HEK293T (cell line): ENCODE data around the gene IMMT.

Experiments used
- CTCF ChIA-PET: fragments of 350-600 bp; formaldehyde crosslinking; extraction: SDS; loops from one replicate; lab custom pipeline; 2021; ENCODE audit warnings: antibody characterized with exemption, inconsistent platforms; lab: Yijun Ruan, JAX
- POLR2A ChIA-PET: fragments of 350-600 bp; formaldehyde crosslinking; extraction: SDS; loops from one replicate; lab custom pipeline; 2020; ENCODE audit warnings: antibody characterized with exemption, inconsistent platforms; lab: Yijun Ruan, JAX
- DNase-seq: peaks from one replicate; pipeline ENCODE4 v3.0.0; 2012; ENCODE audit warnings: mixed read lengths; ENCODE audit errors: extremely low spot score
- ARNT ChIP-seq: fragments of 450-650 bp; IDR thresholded peaks from 2 replicates; pipeline ENCODE4 v1.6.1; 2017; ENCODE audit warnings: mild to moderate bottlenecking
- BHLHE40 ChIP-seq: fragments of 450-650 bp; IDR thresholded peaks from 2 replicates; pipeline ENCODE4 v1.6.1; 2016; ENCODE audit warnings: mild to moderate bottlenecking, moderate library complexity, borderline replicate concordance
- CTBP1 ChIP-seq: fragments of 450-650 bp; IDR thresholded peaks from 2 replicates; pipeline ENCODE4 v1.6.1; 2016; ENCODE audit warnings: borderline replicate concordance
- ELF4 ChIP-seq: fragments of 450-650 bp; IDR thresholded peaks from 2 replicates; pipeline ENCODE4 v1.6.1; 2017; ENCODE audit warnings: antibody characterized with exemption
- FOXA1 ChIP-seq: fragments of 450-650 bp; IDR thresholded peaks from 2 replicates; pipeline ENCODE4 v1.6.1; 2016; ENCODE audit warnings: mild to moderate bottlenecking
- FOXK2 ChIP-seq: fragments of 450-650 bp; IDR thresholded peaks from 2 replicates; pipeline ENCODE4 v1.6.1; 2016; ENCODE audit warnings: mild to moderate bottlenecking
- FOXM1 ChIP-seq: fragments of 450-650 bp; IDR thresholded peaks from 2 replicates; pipeline ENCODE4 v1.6.1; 2017; ENCODE audit warnings: mild to moderate bottlenecking, borderline replicate concordance
- HDGF ChIP-seq: fragments of 450-650 bp; IDR thresholded peaks from 2 replicates; pipeline ENCODE4 v1.6.1; 2017; ENCODE audit warnings: antibody characterized with exemption, borderline replicate concordance
- L3MBTL2 ChIP-seq: fragments of 450-650 bp; conservative IDR thresholded peaks from 2 replicates; pipeline ENCODE4 v1.6.1; 2016; ENCODE audit warnings: mild to moderate bottlenecking
- LEF1 ChIP-seq: fragments of 450-650 bp; IDR thresholded peaks from 2 replicates; pipeline ENCODE4 v1.6.1; 2017; ENCODE audit warnings: mild to moderate bottlenecking, borderline replicate concordance
- NFRKB ChIP-seq: fragments of 450-650 bp; IDR thresholded peaks from 2 replicates; pipeline ENCODE4 v1.6.1; 2016; ENCODE audit warnings: mild to moderate bottlenecking, moderate library complexity
- SP1 ChIP-seq: fragments of 450-650 bp; IDR thresholded peaks from 2 replicates; pipeline ENCODE4 v1.6.1; 2017
- SUZ12 ChIP-seq: fragments of 450-650 bp; IDR thresholded peaks from 2 replicates; pipeline ENCODE4 v1.6.1; 2016; ENCODE audit warnings: mild to moderate bottlenecking
- TARDBP ChIP-seq: fragments of 450-650 bp; IDR thresholded peaks from 2 replicates; pipeline ENCODE4 v1.6.1; 2016
- ZNF384 ChIP-seq: fragments of 450-650 bp; IDR thresholded peaks from 2 replicates; pipeline ENCODE4 v1.6.1; 2016
- TF ChIP-seq, protein P1 (sequence below): fragments of 450-650 bp; IDR thresholded peaks from 2 replicates; pipeline ENCODE4 v1.6.1; 2016

The IMMT gene

GRCh38 chr2:86239745-86240144, 44.5 kb upstream of the IMMT start:
- ChIA-PET CTCF (no interaction called here), POLR2A (no interaction called here)
- TF ChIP-seq L3MBTL2 (no peak), FOXK2 (no peak), ARNT (no peak), BHLHE40 (no peak), NFRKB (no peak)
- TF ChIP-seq, protein P1, sequence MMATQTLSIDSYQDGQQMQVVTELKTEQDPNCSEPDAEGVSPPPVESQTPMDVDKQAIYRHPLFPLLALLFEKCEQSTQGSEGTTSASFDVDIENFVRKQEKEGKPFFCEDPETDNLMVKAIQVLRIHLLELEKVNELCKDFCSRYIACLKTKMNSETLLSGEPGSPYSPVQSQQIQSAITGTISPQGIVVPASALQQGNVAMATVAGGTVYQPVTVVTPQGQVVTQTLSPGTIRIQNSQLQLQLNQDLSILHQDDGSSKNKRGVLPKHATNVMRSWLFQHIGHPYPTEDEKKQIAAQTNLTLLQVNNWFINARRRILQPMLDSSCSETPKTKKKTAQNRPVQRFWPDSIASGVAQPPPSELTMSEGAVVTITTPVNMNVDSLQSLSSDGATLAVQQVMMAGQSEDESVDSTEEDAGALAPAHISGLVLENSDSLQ, result no peak
- no peak for DNase-seq

- ChIA-PET CTCF (no interaction called here), POLR2A (no interaction called here)
- TF ChIP-seq FOXA1, result no peak
- TF ChIP-seq BHLHE40, result no peak
- no peak for TF ChIP-seq TARDBP
- TF ChIP-seq SP1, result no peak
- TF ChIP-seq NFRKB, result no peak
- no peak for TF ChIP-seq SUZ12
- no peak for TF ChIP-seq ARNT
- TF ChIP-seq, protein P1, result no peak
- TF ChIP-seq FOXM1, result no peak
- no peak for TF ChIP-seq ZNF384
- TF ChIP-seq L3MBTL2, result no peak
- TF ChIP-seq HDGF, result no peak
- TF ChIP-seq CTBP1, result no peak
- no peak for TF ChIP-seq LEF1
- no peak for TF ChIP-seq FOXK2
- TF ChIP-seq ELF4, result no peak
- DNase-seq, result no peak
Observed at GRCh38 chr2:86239326-86239725, 44.1 kb upstream of the IMMT start.

GRCh38 chr2:86238354-86238753, 43.1 kb upstream of the IMMT start:
- POLR2A ChIA-PET, result no interaction called here
- DNase-seq, result no peak
- TF ChIP-seq FOXM1 (no peak), LEF1 (no peak), TARDBP (no peak), L3MBTL2 (no peak), FOXA1 (no peak), ARNT (no peak), CTBP1 (no peak), FOXK2 (no peak), BHLHE40 (no peak), NFRKB (no peak), HDGF (no peak), ELF4 (no peak), SP1 (no peak), ZNF384 (no peak), SUZ12 (no peak)
- TF ChIP-seq, protein P1, result no peak
- CTCF ChIA-PET, result interaction anchor here (0.6 kb wide), 1 partner anchor 17 kb away, joined by 3 read pairs; no protein-coding TSS in a partner anchor

GRCh38 chr2:86237172-86237571, 41.9 kb upstream of the IMMT start:
- TF ChIP-seq BHLHE40, result no peak
- no peak for TF ChIP-seq SP1
- no peak for TF ChIP-seq CTBP1
- TF ChIP-seq NFRKB, result no peak
- TF ChIP-seq L3MBTL2, result no peak
- TF ChIP-seq TARDBP, result no peak
- TF ChIP-seq FOXM1, result no peak
- no peak for DNase-seq
- ChIA-PET POLR2A (no interaction called here), CTCF (no interaction called here)

DNA sequence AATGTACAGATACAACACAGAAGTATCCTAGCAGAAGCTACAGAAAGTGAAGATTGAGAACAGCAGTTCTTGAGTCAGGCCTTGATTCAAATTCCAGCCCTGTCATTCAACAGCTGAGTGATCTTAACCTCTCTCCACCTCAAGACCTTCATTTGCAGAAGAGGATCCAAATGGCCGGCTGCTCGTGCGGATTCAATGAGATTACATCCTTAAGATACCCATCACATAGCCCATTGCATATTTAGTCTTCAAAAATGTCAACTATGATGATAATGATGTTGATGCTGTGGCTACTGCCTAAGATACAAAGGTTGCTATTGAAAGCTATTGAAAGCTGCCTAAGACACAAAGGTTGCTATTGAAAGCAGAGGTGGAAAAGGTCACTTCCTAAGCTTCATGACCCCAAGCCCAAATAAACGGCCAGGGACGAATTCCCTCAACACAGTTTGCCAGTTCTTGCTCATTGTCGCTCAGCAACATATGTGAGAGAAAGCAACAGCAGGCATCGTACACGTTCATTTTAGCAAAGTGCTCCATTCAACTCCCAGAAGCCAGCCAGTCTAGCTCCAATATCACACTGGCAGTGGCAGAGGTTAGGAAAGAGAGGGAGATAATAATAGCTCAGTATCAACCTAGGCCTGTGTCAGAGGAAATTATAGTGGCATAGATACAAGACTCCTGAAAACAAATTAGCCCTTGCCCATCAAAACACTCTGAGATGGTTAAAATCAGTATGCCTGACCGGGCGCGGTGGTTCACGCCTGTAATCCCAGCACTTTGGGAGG, 40.1 kb upstream of the IMMT start:
- CTCF ChIA-PET, result interaction anchor here (0.7 kb wide), 1 partner anchor 14 kb away, joined by 3 read pairs; no protein-coding TSS in a partner anchor
- POLR2A ChIA-PET, result interaction anchor here (0.7 kb wide), 1 partner anchor 80 kb away, joined by 3 read pairs; no protein-coding TSS in a partner anchor
- no peak for TF ChIP-seq FOXK2
- TF ChIP-seq ZNF384, result no peak
- no peak for TF ChIP-seq SP1
- TF ChIP-seq FOXM1, result no peak
- no peak for TF ChIP-seq HDGF
- no peak for TF ChIP-seq SUZ12
- no peak for TF ChIP-seq TARDBP
- no peak for TF ChIP-seq FOXA1
- TF ChIP-seq, protein P1, result no peak
- TF ChIP-seq LEF1, result no peak
- no peak for TF ChIP-seq ELF4
- no peak for TF ChIP-seq ARNT
- no peak for TF ChIP-seq NFRKB
- no peak for TF ChIP-seq L3MBTL2
- TF ChIP-seq CTBP1, result no peak
- TF ChIP-seq BHLHE40, result no peak
- DNase-seq, result no peak
